HEK293 (cell line): ENCODE results near the gene HDGF.
A peak's percentile ranks its signal among the peaks of the same experiment; 100 is the strongest.

ENCODE experiments used
- CTCF ChIA-PET: fragments of 350-600 bp; formaldehyde crosslinking; extraction: SDS; loops from one replicate; lab custom pipeline; 2021; ENCODE audit warnings: antibody characterized with exemption; lab: Yijun Ruan, JAX
- POLR2A ChIA-PET: fragments of 300-600 bp; formaldehyde crosslinking; extraction: SDS; loops from one replicate; lab custom pipeline; 2020; ENCODE audit warnings: antibody characterized with exemption, inconsistent platforms; lab: Yijun Ruan, JAX
- H3K27ac ChIP-seq: fragments of 200-500 bp; sonication (Bioruptor generic); 2 replicates; pipeline ENCODE4 v1.5.1; 2014; ENCODE audit warnings: low read depth, low read length, control low read depth, inconsistent platforms; ENCODE audit errors: extremely low read depth
- H3K36me3 ChIP-seq, 2 experiments: fragments of 200-500 bp in 1 of 2; sonication (Bioruptor generic) in 1 of 2; 1 replicate in 1 of 2; 2 replicates in 1 of 2; pipeline ENCODE4 v1.5.1; 2014 to 2017; ENCODE audit warnings: inconsistent platforms in 2 of 2, low read length in 2 of 2; ENCODE audit not compliant: control insufficient read depth in 2 of 2, insufficient read depth in 1 of 2
- H3K4me1 ChIP-seq: fragments of 200-500 bp; sonication (Bioruptor generic); 2 replicates; pipeline ENCODE4 v1.5.1; 2014; ENCODE audit warnings: mild to moderate bottlenecking, low read length, inconsistent platforms; ENCODE audit not compliant: control insufficient read depth, insufficient read depth
- H3K4me3 ChIP-seq: 2 replicates; pipeline ENCODE4 v1.5.1; 2011; ENCODE audit warnings: low read depth, mild to moderate bottlenecking, control low read depth, low read length, moderate library complexity
- H3K9me3 ChIP-seq: fragments of 200-500 bp; sonication (Bioruptor generic); 2 replicates; pipeline ENCODE4 v1.5.1; 2014; ENCODE audit warnings: low read depth, low read length, inconsistent platforms; ENCODE audit not compliant: control insufficient read depth, insufficient read depth
- IKZF3 ChIP-seq: fragments of 450-650 bp; IDR thresholded peaks from 2 replicates; pipeline ENCODE4 v1.5.0; 2018; ENCODE audit warnings: missing biosample characterization, mild to moderate bottlenecking, missing genetic modification characterization, moderate library complexity
- SCRT2 ChIP-seq: fragments of 450-650 bp; formaldehyde crosslinking; IDR thresholded peaks from 2 replicates; pipeline ENCODE4 v1.5.1; 2016; ENCODE audit warnings: missing biosample characterization, missing genetic modification characterization
- ZBTB8A ChIP-seq: fragments of 450-650 bp; formaldehyde crosslinking; IDR thresholded peaks from 2 replicates; pipeline ENCODE4 v1.5.1; 2016; ENCODE audit warnings: missing biosample characterization, missing genetic modification characterization
- ZNF138 ChIP-seq: fragments of 450-650 bp; formaldehyde crosslinking; IDR thresholded peaks from 2 replicates; pipeline ENCODE4 v1.5.1; 2016; ENCODE audit warnings: missing biosample characterization, missing genetic modification characterization, borderline replicate concordance
- TF ChIP-seq, protein P1 (sequence below): fragments of 450-650 bp; formaldehyde crosslinking; IDR thresholded peaks from 2 replicates; pipeline ENCODE4 v1.5.1; 2016; ENCODE audit warnings: missing biosample characterization, missing genetic modification characterization

The HDGF gene

DNA sequence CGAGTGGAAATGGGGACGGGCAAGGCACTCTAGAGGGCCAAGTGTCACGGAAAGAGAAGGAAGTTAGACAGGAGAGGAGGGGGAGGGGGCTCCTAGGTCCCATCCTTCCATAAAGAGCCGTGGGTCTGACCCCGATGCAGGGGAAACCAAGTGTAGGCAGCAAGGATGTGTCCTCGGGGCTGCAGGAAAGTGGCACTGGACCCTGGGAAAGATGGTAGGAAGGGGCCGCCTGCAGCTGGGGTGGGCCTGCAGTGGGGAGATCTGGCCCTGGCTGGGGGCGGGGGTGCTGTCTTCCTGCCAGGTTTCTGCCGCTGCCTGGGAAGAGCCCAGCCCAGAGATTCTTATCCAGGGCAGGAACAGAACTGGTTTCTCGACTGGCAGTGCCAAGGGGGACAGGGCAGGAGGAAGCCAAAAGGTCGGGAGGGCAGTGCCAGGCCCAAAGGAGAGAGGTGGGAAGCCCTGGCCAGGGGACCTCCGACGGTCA is 59.0 kb downstream of the HDGF start:
- Histone ChIP-seq H3K9me3 (no peaks in the 10 kb centered on the region), H3K4me1 (peaks cover 16% of the 10 kb centered on the region), H3K4me3 (no peak overlapping the region), H3K36me3 (no peaks in the 10 kb centered on the region), H3K27ac (no peak overlapping the region)
- POLR2A ChIA-PET = interaction anchor here (0.8 to 3.9 kb wide), 4 partner anchors 8 to 36 kb away, joined by 3 to 29 read pairs (median 4); partner anchors contain the start of genes ISG20L2 and METTL25B
- CTCF ChIA-PET = interaction anchor here (0.7 to 21.1 kb wide), 10 partner anchors 14 to 197 kb away, joined by 4 to 579 read pairs (median 149); partner anchors contain the start of genes CRABP2, INSRR, ISG20L2 and METTL25B
- TF ChIP-seq IKZF3 (tag by site-specific recombination) (0 out of 2 replicates have a peak, but pooled peaks have one; percentile 10), SCRT2 (no peak), ZNF138 (tag by site-specific recombination) (no peak), ZBTB8A (tag by site-specific recombination) (no peak)
- TF ChIP-seq, protein P1, sequence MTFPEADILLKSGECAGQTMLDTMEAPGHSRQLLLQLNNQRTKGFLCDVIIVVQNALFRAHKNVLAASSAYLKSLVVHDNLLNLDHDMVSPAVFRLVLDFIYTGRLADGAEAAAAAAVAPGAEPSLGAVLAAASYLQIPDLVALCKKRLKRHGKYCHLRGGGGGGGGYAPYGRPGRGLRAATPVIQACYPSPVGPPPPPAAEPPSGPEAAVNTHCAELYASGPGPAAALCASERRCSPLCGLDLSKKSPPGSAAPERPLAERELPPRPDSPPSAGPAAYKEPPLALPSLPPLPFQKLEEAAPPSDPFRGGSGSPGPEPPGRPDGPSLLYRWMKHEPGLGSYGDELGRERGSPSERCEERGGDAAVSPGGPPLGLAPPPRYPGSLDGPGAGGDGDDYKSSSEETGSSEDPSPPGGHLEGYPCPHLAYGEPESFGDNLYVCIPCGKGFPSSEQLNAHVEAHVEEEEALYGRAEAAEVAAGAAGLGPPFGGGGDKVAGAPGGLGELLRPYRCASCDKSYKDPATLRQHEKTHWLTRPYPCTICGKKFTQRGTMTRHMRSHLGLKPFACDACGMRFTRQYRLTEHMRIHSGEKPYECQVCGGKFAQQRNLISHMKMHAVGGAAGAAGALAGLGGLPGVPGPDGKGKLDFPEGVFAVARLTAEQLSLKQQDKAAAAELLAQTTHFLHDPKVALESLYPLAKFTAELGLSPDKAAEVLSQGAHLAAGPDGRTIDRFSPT (tag by site-specific recombination) = peak; percentile 61
